GM19395 (cell line): ENCODE data around the gene SLC36A1.

Source experiments
- ATAC-seq: cut with Tn5 transposase; IDR thresholded peaks from one replicate; pipeline ENCODE4 v1.9.1; 2021; ENCODE audit warnings: mild to moderate bottlenecking, moderate library complexity; ENCODE audit not compliant: unreplicated experiment

Gene SLC36A1

DNA sequence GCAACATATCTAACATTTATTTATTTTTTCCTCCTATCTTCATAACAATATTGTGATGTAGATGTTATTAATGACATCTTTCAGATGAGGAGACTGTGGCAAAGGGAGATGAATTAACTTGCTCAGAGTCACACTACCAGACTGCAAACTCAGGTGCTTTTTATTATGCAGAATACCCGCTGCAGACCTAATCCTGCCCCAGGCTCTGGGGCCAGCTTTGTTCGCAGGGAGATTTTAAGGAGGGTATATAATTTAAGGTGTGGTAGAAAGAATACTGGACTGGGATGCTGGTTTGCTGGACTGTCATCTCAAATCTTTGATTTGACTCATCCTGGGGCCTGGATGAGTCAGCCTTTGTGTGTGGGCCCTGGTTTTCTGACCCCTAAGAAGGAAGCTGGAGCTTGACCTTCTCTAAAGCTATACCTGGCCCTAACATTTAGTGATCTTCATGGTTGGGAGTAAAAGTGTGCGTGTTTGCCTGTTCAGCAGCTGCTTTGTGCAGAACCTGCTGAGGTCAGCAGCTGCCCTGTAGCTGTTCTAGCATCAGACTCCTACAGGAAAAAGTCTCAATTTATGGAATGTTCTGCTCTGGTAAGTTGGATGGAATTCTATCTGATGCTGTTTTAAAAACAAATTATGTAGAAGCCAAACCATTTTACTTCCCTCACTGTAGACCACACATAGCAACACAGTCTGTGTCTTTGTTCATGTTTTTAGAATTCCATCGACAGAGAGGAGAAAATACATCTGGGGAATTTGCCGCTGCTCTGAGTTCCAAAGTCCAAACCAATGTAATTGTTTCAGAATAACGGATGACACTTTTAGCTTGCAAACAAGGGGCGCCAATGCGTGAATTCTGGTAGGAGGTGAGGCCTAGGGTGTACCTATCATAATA, 4.5 kb downstream of the SLC36A1 start:
- peak; percentile 52 for ATAC-seq

DNA sequence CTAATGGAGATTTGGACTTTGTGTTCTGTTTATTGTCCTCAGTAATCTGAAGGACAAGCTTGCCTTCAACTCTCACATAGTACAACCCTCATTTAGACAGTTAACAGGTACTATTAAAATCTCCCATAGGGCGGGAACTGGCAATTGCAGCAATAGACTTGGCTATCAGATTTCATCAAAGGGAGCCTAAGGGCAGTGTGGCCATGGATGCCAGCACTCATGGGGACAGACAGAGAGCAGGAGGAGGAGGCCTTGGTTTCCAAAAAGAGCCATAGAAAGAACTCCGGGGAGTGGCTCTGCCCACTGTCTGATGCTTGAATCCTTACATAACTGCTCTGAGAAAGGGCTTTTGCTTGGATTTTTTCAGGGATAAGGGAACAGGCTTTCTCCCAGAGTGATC, 6.8 kb downstream of the SLC36A1 start:
- no peak for ATAC-seq

DNA sequence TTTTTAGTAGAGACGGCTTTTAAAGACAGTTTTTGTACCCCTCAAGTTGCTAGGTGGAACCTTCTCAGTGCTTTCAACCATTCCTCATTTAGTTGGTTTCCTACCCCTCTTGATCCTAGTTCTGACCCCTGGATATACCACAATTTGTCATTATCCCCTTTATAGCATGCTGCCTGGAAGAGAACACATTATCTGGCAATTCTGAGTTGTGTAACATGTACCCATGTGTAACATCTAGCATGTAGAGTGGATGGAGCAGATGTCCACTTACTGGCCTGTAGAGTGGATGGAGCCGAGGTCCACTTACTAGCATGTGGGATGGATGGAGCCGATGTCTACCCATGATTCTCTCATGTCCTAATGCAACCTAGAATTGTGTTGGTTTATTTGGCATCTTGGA, 7.5 kb downstream of the SLC36A1 start:
- ATAC-seq: no peak

DNA sequence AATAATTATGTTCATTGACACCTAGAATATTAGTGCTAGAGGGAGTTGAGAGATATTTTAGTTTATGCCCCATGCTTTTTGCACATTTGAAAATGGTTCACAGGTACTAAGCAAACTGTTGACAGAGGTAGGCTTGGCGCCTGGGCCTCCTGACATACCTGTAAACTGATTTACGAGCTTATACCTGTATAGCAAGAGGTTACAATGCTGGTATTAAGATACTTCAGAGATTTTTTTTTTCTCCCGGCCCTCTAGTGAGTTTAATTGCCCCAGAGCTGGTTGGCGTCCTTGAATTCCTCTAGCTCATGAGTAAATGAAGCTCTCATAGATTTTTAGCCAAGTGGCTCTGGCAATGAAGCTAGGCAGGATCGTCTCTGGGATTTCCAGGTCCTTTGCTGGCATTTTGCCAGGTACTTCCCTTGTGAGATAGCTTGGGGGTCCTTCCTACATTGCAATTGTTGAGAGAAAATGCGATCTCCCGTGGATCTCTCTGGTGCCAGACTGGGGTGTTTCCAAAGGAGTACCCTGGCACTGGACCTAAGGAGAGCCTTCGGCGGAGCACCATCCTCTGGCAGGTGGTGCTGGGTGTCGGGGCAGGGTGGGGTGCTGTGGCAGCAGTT, 9.0 kb downstream of the SLC36A1 start:
- no peak for ATAC-seq

DNA sequence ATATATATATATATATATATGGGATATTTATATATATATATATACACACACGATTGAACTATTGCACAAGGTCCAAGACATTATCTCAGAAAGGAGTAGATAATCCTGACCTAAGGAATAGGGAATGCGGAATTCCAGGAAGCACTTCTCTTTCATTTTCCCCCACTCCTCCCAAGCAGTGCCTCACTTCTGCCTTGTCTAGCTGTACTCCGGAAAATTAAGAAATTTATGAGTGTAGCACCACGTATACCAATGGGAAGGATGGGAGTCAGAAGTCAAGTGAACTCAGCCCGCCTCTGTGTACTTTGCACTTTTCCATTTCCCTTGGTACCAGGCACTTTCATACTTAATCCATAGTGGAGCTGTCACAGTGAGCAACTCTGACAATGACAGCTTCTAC, 10.9 kb downstream of the SLC36A1 start:
- no peak for ATAC-seq

DNA sequence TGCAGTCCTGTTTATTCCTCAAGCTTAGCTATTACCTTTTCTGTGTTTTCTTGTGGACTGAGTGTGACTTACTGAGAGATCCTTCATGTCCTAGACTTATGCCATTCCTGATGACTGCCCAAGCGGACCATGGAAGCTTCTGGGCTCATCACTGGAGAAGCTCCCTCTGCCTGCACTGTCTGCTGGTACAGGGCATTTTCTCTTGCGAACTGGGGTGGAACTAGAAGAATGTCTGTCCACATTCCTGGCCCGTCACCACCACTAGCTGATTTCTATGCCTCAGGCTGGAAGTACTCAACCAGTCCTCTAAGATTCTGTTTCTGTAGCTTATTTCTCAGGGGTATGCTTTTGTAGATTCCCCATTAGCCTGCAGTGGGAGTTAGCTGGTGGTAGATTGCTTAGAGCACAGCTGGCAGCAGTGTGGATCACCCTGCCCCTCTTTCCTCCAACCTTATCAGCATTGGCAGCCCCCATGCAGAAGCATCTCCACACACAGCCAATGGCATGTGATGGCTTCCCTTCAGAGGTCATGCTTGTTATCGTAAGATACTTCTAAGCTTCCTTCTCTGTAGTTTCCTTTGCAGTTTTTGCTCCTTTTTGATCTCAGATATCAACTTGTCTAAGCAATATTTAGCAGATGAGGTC, 12.4 kb downstream of the SLC36A1 start:
- ATAC-seq: no peak

DNA sequence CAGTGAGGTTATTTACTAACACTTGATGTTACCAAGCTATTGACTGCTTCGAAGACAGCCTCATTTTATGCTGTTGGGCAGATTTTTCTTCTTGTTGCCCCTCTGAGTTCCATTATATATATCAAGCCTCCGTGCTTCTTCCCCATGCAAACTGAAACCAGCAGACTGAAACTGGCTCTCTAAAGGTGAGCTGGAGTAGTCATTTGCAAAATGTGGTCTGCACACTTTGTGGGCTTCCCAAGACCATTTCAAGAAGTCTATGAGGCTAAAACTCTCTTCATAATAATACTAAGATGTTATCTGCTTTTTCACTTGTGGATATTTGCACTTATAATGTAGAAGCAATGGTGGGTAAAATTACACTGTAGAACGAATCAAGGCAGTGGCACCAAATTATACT, 13.9 kb downstream of the SLC36A1 start:
- peak; percentile 99 for ATAC-seq

DNA sequence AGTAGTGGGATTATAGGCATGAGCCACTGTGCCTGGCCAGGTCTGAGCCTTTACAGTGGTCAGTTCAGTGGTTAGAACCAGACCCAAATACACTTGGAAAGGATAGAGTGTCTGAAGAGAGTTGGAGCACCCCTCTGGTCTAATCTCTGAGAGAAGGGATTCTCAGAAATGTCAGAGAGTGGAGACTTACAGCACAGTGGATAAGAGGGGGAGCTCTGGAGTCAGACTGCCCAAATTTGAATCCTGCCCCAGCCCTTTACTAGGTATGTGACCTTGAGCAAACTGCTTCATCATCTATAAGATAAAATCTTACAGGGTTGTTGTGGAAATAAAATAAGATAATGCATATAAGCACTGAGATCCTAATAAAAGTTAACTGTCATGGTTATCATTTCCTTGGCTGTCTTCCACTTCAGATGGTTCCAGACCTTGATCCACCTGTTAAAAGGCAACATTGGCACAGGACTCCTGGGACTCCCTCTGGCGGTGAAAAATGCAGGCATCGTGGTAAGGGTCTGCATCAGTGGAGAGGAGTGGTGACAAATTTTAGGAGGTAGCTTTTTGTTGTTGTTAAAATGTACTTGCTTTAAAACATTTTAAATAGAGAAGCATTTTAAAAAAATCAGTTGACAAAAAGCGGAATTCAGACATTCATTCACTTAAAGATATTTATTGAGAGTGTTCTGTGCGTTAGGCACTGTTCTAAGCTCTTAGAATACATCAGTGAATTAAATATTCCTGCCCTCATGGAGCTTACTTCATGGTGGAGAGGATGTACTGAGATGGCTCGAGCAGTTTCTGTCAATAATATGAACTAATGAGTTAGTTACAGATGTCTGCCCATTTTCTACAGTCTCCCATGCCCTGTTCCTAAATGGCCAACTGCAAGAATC, 16.0 kb downstream of the SLC36A1 start:
- ATAC-seq: no peak

DNA sequence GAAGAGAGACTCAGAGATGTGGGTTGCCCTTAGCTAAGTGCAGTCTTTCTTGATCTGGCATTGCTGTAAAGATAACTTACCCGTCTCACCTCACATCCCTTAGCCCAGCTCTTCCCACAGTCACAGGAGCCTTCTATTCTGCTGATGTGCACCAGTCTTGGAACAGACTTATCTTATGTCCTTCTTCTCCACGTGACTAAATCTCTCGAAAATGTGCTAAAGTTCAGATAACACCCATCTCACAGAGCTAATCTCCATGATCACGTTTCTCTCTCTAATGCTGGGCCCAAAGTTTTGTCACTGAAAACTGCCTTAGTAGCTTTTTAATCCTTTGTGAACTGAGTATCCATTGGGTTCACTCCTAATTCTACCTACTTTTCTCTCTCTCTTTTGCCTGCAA, 16.7 kb downstream of the SLC36A1 start:
- no peak for ATAC-seq

DNA sequence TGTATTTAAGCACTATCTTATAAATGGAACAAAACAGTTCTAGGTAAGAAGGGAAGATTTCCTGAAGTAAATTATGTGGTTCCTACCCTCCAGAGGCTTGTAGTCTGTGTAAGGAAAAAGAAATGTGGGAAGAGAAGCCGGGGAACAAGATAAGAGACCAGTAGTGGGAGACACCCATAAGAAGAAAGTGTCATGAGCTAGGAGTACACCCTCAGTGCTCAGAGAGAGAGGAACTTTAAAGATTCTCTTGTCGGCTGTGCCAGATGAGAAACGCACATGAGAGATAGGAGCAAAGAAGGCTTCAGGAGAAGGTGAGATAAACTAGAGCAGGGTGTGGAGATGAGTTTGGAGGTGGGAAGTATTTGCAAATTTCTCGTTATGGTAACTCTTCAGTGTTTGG, 18.1 kb downstream of the SLC36A1 start:
- ATAC-seq: no peak

DNA sequence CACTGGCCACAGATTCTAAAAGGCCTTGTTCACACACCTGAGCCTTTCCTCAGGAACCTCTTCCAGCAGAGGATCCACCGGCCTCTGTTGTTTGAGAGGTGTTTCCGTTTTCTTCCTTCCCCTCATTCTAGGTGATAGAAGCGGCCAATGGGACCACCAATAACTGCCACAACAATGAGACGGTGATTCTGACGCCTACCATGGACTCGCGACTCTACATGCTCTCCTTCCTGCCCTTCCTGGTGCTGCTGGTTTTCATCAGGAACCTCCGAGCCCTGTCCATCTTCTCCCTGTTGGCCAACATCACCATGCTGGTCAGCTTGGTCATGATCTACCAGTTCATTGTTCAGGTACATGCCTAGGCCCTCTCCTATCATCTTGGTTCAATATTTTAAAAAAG, 20.2 kb downstream of the SLC36A1 start:
- no peak for ATAC-seq

DNA sequence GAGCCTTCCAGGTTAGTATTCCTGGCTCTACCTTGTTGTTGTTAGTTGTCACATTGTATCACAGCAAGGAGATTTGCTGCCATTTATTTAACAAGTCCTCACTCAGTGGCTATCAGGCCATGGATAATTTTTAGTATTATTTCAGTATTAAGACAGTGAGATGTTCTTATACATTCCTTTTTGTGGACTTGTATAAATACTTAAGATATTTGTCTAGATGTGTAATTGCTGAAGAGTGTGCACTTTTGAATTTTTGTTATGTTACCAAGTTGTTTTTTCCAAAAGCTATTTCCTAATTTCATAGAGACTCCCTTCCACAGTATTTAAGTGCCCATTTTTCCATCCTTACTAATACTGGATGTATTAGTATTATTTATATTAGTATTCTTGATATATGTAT, 22.0 kb downstream of the SLC36A1 start:
- no peak for ATAC-seq

DNA sequence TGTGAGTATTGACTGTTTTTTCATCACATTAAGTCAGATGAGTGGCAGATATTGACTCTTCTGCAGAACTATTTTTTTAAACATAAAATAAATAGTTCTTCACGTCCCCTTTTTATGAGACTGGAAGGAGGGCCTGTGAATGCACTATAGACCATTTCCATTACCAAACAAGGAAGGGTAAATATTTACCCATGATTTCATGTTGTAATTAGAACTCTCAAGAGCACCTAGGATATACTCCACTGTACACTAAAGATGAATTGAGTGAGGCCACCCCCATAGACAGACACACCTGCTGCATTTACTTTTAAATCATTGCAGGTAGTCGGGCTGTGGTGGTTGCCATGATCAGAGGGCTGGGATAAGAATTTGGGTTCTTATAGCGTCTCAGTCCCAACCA, 22.6 kb downstream of the SLC36A1 start:
- no peak for ATAC-seq

DNA sequence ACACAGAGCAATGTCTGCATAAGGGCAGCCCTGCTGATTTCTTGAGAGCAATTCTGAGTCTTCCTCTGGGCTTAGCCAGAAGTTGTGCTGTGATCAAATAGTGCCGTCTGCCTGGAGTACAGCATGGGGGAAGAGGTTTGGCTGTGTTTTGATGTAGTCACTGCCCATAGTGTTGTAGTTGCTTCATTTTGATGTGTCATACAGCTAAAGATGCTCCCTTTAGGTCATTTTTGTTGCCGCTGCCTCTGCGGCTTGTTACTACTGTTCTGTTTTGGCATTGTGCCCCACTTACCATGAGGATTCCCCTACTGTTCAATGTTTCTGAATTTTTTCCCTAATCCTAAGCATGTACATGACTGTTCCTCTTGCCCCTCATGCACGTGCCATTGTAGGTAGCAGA, 23.0 kb downstream of the SLC36A1 start:
- no peak for ATAC-seq

DNA sequence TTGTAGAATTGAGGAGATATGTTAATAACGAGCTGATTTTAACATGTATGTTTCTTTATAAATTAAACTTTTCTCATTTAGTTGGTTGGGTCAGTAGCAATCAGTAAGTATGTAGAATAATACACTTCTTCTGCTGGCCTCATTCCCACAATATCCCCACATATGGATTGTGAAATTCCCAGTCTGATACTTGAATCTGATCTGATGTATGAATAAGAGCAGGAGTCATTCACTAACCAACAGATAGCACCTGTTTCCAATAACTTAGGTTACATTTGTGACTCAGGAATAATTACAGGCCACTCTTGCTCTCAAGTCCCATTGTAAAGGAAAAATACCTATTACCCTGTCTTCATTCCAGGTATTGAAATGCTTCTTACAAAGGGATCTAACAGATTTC, 23.9 kb downstream of the SLC36A1 start:
- ATAC-seq: no peak

DNA sequence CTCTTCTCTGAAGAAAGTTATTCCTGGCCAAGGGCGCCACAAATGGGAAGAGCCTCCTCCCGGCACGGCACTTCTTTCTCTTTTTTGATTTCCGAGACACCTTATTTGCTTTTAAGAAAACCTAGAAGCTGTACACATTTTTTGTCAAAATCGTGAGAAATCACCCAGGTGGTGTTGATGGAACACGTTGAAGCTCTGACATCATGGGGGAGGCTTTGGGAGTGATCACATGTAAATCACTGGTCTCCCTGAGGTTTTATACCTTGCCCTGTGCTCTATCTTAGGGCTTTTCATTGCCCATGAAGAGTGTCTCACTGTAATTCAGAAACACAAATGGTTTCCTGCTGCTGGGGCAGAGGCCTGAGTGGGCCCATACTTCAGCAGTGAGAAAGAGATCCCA, 27.4 kb downstream of the SLC36A1 start:
- ATAC-seq: no peak

DNA sequence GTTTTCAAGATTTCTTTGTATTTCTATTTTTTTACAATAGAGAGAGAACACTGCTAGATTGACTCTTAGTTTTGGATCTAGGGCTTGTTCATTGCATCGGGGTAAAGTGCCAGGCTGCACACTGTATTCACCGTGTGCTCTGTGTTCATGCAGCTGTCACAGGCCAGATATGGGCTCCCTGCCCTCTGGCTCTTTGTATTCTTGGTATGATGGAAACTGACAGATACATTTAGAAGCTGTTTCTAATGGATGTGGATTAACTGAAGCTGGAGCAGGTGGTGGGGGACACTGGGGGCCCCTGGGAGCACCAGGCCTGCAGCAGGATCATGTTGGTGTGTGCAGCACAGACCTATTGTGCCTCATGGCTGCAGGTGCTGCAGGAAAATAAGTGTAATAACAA, 28.0 kb downstream of the SLC36A1 start:
- ATAC-seq: no peak

DNA sequence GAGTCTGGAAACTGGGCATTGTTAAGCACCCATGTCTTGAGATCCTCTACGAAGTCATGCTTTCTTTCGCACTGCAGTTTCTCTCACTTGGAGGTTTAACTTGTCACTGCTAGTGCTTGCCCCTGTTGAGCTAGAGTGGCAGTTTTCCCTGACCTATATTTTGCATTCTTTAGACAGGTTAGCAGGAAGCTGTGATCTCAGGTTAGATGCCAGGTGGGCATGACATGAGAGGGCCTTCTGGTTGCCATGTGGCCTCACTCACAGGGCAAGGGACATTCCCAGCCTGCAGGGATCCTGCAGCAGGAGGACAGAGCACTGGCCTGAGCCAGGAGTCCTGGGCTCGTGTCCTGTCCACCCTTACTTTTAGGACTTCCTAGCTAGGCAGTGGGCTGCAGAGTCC, 28.6 kb downstream of the SLC36A1 start:
- no peak for ATAC-seq

DNA sequence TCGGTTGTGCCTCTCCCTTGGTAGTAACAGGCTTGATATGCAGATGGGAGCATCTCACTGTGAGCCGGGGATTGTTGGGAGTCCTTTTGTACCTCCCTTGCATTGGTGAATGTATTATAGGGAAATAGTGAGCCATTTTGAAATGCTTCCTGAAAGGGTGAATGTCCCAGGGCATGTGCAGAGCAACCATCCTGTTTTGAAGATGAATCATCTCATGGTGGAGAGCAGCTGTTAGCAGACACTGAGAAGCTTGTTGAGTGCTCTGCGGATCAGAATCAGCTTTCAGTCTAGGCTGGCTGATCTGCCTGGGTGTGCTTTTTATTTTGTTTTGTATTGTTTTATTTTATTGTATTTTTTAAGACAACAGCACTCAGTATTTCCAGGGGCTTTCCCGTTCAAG, 29.7 kb downstream of the SLC36A1 start:
- no peak for ATAC-seq

DNA sequence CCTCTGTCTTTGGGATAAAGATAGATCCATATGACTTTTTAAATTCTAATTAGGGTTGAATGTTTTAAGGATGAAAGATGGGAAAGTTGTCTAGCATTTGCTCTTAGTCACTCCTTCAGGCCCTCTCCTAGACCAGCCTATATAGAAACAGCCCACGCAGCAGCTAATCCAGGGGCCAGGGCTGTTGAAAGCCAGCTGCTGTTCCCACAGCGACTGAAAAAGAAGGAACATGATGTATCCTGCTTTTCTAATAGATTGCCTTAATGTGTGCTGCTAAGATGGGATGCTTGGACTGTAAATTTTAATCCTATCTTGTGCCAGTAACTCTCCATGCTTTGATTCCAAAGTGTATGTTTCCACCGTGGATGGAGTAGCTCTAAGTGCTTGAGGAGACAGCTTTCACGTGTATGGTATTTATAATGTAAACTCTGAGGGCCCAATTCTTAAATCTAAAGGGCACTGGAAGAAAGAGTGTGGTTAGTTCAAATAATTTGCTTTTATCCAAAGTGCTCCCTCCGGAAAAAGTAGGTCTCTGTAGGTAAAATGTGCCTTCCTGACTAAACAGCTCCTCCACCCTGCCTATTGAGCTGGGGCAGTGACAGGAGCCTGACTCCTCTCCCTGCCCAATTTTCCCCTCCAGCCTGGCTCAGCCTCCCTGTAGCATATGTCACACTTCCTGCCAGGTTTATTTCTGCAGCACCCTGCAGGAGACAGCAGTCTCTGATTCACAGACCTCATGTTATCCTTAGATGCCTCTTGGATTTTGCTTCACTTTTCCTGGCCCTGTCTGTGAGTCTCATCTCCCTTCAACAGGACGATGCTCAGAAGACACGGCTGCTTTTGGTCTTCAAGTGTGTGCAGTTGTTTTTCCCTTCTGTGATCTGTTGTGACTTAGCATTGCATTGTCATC, 33.2 kb downstream of the SLC36A1 start:
- no peak for ATAC-seq
